K562 (cell line): ENCODE data around the gene GRB10. TPM values are rescaled to one million over a fixed set of nuclear protein-coding genes. Genes with fewer than 3 reads are reported as not detected.

Source experiments
- KLF1 ChIP-seq: fragments of 450-650 bp; IDR thresholded peaks from 2 replicates; pipeline ENCODE4 v1.6.1; 2016; ENCODE audit warnings: missing genetic modification characterization, missing compliant biosample characterization
- MTA2 ChIP-seq: fragments of 450-650 bp; IDR thresholded peaks from 2 replicates; pipeline ENCODE4 v1.6.1; 2016; ENCODE audit warnings: low read depth
- OTX1 ChIP-seq: fragments of 450-650 bp; formaldehyde crosslinking; IDR thresholded peaks from 2 replicates; pipeline ENCODE4 v1.4.0; 2022; ENCODE audit warnings: mild to moderate bottlenecking
- TOE1 ChIP-seq, 2 experiments: fragments of 450-650 bp in 1 of 2; sonication (generic) in 1 of 2; formaldehyde crosslinking in 1 of 2; IDR thresholded peaks; 2 replicates each; pipeline versions ENCODE4 v1.7.1 to v1.8.0; 2016 to 2022; ENCODE audit warnings: borderline replicate concordance in 2 of 2, mild to moderate bottlenecking in 2 of 2, antibody characterized with exemption in 1 of 2, inconsistent platforms in 1 of 2, low read depth in 1 of 2, missing genetic modification reagents in 1 of 2, moderate library complexity in 1 of 2
- ZNF696 ChIP-seq: fragments of 250-450 bp; sonication (Bioruptor Pico); conservative IDR thresholded peaks from 2 replicates; pipeline ENCODE4 v1.4.0; 2020; ENCODE audit warnings: mild to moderate bottlenecking, moderate library complexity
- polyA plus RNA-seq, 8 experiments: library from polyadenylated mRNA; depleted of rRNA in 4 of 8; stranded (reverse) in 5 of 8; unstranded in 3 of 8; fragments of >200 nt; fragmentation: Nextera tagmentation in 2 of 8; fragmentation: Illumina TruSeq in 1 of 8; extraction: Ambion mirVana in 2 of 8; extraction: Trizol in 1 of 8; gene quantifications; 2 replicates each; pipeline versions ENCODE4 v1.2.1 to v1.2.3, GENCODE V29; 2011 to 2014; ENCODE audit warnings: inconsistent platforms in 1 of 8, missing spikeins in 1 of 8
- total RNA-seq, 7 experiments: library from RNA; depleted of rRNA in 6 of 7; stranded (reverse); fragments of >200 nt in 6 of 7; fragmentation: Illumina TruSeq in 2 of 7; extraction: Trizol in 2 of 7; gene quantifications; 2 replicates each; pipeline versions ENCODE4 v1.2.1 to v1.2.3, GENCODE V29; 2011 to 2021; ENCODE audit warnings: low replicate concordance in 1 of 7
- TF ChIP-seq, protein P1 (sequence below): sonication (generic); formaldehyde crosslinking; IDR thresholded peaks from 2 replicates; pipeline ENCODE4 v1.8.0; 2022; ENCODE audit warnings: missing genetic modification reagents, mild to moderate bottlenecking, borderline replicate concordance
- TF ChIP-seq, protein P2 (sequence below), 2 experiments: fragments of 150-350 bp in 1 of 2; IDR thresholded peaks; 2 replicates each; pipeline ENCODE4 v1.6.1; 2012 to 2016; ENCODE audit warnings: low read depth in 2 of 2, low read length in 2 of 2, mild to moderate bottlenecking in 1 of 2, moderate library complexity in 1 of 2

GRB10 gene
- total and polyA plus RNA-seq, 9 of the 15 experiments (the other 6 are each of a cell fraction or from before 2014, with no cell fraction given), result 8.9 to 88.5 (median 40.7) TPM

DNA sequence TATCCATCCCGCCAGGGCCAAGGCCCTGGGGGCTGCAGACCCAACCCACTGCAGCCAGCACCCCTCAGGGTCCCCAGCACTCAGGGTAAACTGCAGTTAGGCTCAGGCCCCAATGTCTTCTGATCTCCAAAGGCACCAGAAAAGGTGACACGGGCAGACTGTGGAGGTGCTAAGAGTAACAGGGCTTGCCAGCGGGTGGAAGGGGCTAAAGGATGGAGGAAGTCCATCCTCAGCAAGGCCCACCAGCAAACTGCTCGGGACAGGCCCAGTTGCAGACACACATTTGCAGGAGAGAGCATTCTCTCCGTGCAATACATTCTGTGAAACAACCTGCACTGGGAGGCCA, 121.9 kb downstream of the GRB10 start (continued):
- TF ChIP-seq, protein P1, sequence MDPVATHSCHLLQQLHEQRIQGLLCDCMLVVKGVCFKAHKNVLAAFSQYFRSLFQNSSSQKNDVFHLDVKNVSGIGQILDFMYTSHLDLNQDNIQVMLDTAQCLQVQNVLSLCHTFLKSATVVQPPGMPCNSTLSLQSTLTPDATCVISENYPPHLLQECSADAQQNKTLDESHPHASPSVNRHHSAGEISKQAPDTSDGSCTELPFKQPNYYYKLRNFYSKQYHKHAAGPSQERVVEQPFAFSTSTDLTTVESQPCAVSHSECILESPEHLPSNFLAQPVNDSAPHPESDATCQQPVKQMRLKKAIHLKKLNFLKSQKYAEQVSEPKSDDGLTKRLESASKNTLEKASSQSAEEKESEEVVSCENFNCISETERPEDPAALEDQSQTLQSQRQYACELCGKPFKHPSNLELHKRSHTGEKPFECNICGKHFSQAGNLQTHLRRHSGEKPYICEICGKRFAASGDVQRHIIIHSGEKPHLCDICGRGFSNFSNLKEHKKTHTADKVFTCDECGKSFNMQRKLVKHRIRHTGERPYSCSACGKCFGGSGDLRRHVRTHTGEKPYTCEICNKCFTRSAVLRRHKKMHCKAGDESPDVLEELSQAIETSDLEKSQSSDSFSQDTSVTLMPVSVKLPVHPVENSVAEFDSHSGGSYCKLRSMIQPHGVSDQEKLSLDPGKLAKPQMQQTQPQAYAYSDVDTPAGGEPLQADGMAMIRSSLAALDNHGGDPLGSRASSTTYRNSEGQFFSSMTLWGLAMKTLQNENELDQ (CRISPR knock-in tag), result no peak
- TF ChIP-seq OTX1 (CRISPR knock-in tag) (no peak), MTA2 (no peak), TOE1 (IDR thresholded peaks at IDR 0.05; ENCODE audit: borderline replicate concordance) (no peak), TOE1 (CRISPR knock-in tag; IDR thresholded peaks at IDR 0.05; ENCODE audit: borderline replicate concordance, low read depth) (no peak), ZNF696 (no peak), KLF1 (tag) (no peak)
- TF ChIP-seq, protein P2, sequence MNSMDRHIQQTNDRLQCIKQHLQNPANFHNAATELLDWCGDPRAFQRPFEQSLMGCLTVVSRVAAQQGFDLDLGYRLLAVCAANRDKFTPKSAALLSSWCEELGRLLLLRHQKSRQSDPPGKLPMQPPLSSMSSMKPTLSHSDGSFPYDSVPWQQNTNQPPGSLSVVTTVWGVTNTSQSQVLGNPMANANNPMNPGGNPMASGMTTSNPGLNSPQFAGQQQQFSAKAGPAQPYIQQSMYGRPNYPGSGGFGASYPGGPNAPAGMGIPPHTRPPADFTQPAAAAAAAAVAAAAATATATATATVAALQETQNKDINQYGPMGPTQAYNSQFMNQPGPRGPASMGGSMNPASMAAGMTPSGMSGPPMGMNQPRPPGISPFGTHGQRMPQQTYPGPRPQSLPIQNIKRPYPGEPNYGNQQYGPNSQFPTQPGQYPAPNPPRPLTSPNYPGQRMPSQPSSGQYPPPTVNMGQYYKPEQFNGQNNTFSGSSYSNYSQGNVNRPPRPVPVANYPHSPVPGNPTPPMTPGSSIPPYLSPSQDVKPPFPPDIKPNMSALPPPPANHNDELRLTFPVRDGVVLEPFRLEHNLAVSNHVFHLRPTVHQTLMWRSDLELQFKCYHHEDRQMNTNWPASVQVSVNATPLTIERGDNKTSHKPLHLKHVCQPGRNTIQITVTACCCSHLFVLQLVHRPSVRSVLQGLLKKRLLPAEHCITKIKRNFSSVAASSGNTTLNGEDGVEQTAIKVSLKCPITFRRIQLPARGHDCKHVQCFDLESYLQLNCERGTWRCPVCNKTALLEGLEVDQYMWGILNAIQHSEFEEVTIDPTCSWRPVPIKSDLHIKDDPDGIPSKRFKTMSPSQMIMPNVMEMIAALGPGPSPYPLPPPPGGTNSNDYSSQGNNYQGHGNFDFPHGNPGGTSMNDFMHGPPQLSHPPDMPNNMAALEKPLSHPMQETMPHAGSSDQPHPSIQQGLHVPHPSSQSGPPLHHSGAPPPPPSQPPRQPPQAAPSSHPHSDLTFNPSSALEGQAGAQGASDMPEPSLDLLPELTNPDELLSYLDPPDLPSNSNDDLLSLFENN (IDR thresholded peaks at IDR 0.05; ENCODE audit: low read depth in 2 of 2, low read length in 2 of 2), result no peak
